Trophoblast cell (in vitro differentiated cells and primary cell): Measurements from ENCODE around the gene PAPPA.

Experiments used
- DNase-seq, 2 donors: peaks; one replicate each; pipeline ENCODE4 v3.0.0-alpha.2; 2016
- H2AFZ ChIP-seq: 2 replicates; pipeline ENCODE4 v1.6.1; 2013; ENCODE audit warnings: low read length, moderate library complexity, mild to moderate bottlenecking; ENCODE audit not compliant: insufficient read depth, poor library complexity
- H2AK5ac ChIP-seq: 2 replicates; pipeline ENCODE4 v1.6.1; 2013; ENCODE audit warnings: mild to moderate bottlenecking, low read length
- H2BK120ac ChIP-seq: 2 replicates; pipeline ENCODE4 v1.6.1; 2013; ENCODE audit warnings: low read length, mild to moderate bottlenecking, moderate library complexity; ENCODE audit not compliant: insufficient read depth, poor library complexity
- H2BK12ac ChIP-seq: 2 replicates; pipeline ENCODE4 v1.6.1; 2013; ENCODE audit warnings: mild to moderate bottlenecking, low read length, moderate library complexity
- H2BK5ac ChIP-seq: 2 replicates; pipeline ENCODE4 v1.6.1; 2013; ENCODE audit warnings: low read length, low read depth, moderate library complexity, mild to moderate bottlenecking; ENCODE audit not compliant: poor library complexity
- H3K14ac ChIP-seq: 2 replicates; pipeline ENCODE4 v1.6.1; 2013; ENCODE audit warnings: mild to moderate bottlenecking, low read length
- H3K18ac ChIP-seq: 2 replicates; pipeline ENCODE4 v1.6.1; 2013; ENCODE audit warnings: mild to moderate bottlenecking, low read length
- H3K23ac ChIP-seq: 2 replicates; pipeline ENCODE4 v1.6.1; 2013; ENCODE audit warnings: low read length
- H3K27ac ChIP-seq: 2 replicates; pipeline ENCODE4 v1.5.1; 2013; ENCODE audit warnings: low read depth, mild to moderate bottlenecking, inconsistent platforms, low read length, moderate library complexity
- H3K27me3 ChIP-seq: 2 replicates; pipeline ENCODE4 v1.6.1; 2013; ENCODE audit warnings: inconsistent platforms, mild to moderate bottlenecking, low read length, moderate library complexity; ENCODE audit not compliant: insufficient read depth
- H3K36me3 ChIP-seq, 2 experiments: 1 replicate in 1 of 2; 2 replicates in 1 of 2; pipeline ENCODE4 v1.6.1; 2013; ENCODE audit warnings: low read length in 2 of 2, mild to moderate bottlenecking in 2 of 2, moderate library complexity in 1 of 2; ENCODE audit not compliant: insufficient read depth in 2 of 2, control insufficient read depth in 1 of 2
- H3K4ac ChIP-seq: 2 replicates; pipeline ENCODE4 v1.6.1; 2013; ENCODE audit warnings: low read depth, mild to moderate bottlenecking, low read length, moderate library complexity
- H3K4me1 ChIP-seq, 2 experiments: 1 replicate in 1 of 2; 2 replicates in 1 of 2; pipeline ENCODE4 v1.6.1; 2013; ENCODE audit warnings: low read length in 2 of 2, mild to moderate bottlenecking in 2 of 2, moderate library complexity in 1 of 2; ENCODE audit not compliant: insufficient read depth in 2 of 2, control insufficient read depth in 1 of 2
- H3K4me2 ChIP-seq: 2 replicates; pipeline ENCODE4 v1.6.1; 2013; ENCODE audit warnings: inconsistent platforms, mild to moderate bottlenecking, low read length, moderate library complexity
- H3K4me3 ChIP-seq: 2 replicates; pipeline ENCODE4 v1.5.1; 2013; ENCODE audit warnings: mild to moderate bottlenecking, low read depth, low read length, inconsistent platforms
- H3K79me1 ChIP-seq: one replicate; pipeline ENCODE4 v1.6.1; 2013; ENCODE audit warnings: low read length
- H3K79me2 ChIP-seq: 2 replicates; pipeline ENCODE4 v1.6.1; 2013; ENCODE audit warnings: low read length, mild to moderate bottlenecking; ENCODE audit not compliant: control insufficient read depth, insufficient read depth, poor library complexity
- H3K9ac ChIP-seq: 2 replicates; pipeline ENCODE4 v1.6.1; 2013; ENCODE audit warnings: mild to moderate bottlenecking, low read length
- H3K9me3 ChIP-seq: 2 replicates; pipeline ENCODE4 v1.6.1; 2013; ENCODE audit warnings: low read depth, mild to moderate bottlenecking, control low read depth, inconsistent platforms, low read length; ENCODE audit not compliant: insufficient read depth
- H4K12ac ChIP-seq: 2 replicates; pipeline ENCODE4 v1.6.1; 2013; ENCODE audit warnings: low read depth, mild to moderate bottlenecking, low read length, moderate library complexity
- H4K8ac ChIP-seq: 2 replicates; pipeline ENCODE4 v1.6.1; 2013; ENCODE audit warnings: low read depth, mild to moderate bottlenecking, low read length, moderate library complexity
- H4K91ac ChIP-seq: one replicate; pipeline ENCODE4 v1.6.1; 2013; ENCODE audit warnings: low read depth, mild to moderate bottlenecking, low read length, moderate library complexity
- WGBS: extraction: QIAGEN DNeasy Blood & Tissue Kit; methylation state at CpG from one replicate; pipeline ENCODE4 v1.1.7; 2013; ENCODE audit warnings: missing lambda C conversion rate; ENCODE audit not compliant: insufficient read length, insufficient coverage; ENCODE audit errors: extremely low coverage; 5-methylcytosine and 5-hydroxymethylcytosine counted together

The PAPPA gene

DNA sequence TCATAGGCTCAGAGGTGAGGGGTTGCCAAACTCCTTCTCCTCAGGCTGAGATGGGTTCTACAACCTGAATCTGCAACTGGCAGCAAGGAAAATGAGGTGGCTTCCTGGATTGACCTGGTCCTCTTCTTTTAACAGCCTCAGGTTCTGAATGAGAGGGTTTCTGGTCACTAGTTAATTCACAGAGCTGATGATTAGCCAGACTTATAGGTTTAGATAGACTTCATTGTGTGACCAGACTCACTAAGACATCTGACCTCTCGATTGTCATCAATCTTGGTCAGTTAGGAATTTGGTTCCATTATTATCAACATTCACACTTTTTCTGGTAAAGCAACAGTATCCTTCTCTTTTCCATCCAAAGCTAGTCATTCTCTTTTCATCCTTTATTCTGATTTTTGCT lies 257.9 kb downstream of the PAPPA start:
- Histone ChIP-seq H3K23ac (no peak overlapping the region), H3K4me2 (no peak overlapping the region), H3K4me3 (no peak overlapping the region), H3K36me3 (no peaks in the 10 kb centered on the region), H3K27ac (no peak overlapping the region), H3K4me1 (no peaks in the 10 kb centered on the region), H3K27me3 (no peaks in the 10 kb centered on the region), H2BK12ac (no peak overlapping the region), H2BK120ac (no peak overlapping the region), H2AFZ (no peak overlapping the region), H3K14ac (no peak overlapping the region), H4K8ac (no peak overlapping the region), H2AK5ac (no peak overlapping the region), H3K79me2 (no peaks in the 10 kb centered on the region), H3K4ac (no peak overlapping the region), H3K9me3 (no peaks in the 10 kb centered on the region), H2BK5ac (no peak overlapping the region), H3K79me1 (no peaks in the 10 kb centered on the region), H3K9ac (no peak overlapping the region), H4K91ac (no peak overlapping the region), H4K12ac (no peak overlapping the region), H3K18ac (no peak overlapping the region)
- WGBS = no CpG with 5 or more reads among the region's 1 CpG
- no peak for DNase-seq

DNA sequence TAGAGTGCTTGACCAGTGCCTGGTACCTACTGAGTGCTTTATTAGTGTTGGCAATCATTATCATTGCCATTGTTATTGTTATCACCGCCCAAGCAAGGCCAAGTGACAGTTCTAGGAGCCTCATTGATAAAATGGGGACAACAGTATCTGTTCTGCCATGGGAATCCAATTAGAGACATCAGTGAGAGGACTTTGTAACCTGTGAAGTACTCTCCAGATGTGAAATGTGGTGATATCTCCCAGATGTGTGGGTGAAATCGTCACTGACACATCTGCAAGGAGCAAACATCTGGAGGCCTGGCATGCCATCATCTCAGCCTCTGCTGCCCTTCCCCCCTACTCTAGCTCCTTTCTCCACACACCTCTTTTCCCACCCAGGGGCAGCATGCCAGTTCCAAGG lies 260.8 kb downstream of the PAPPA start:
- no peak for DNase-seq
- H3K4me3 ChIP-seq = no peak overlapping the region
- no peak overlapping the region for H4K8ac ChIP-seq
- H2BK5ac ChIP-seq = no peak overlapping the region
- no peaks in the 10 kb centered on the region for H3K79me1 ChIP-seq
- H3K36me3 ChIP-seq = no peaks in the 10 kb centered on the region
- no peaks in the 10 kb centered on the region for H3K27me3 ChIP-seq
- H3K18ac ChIP-seq = no peak overlapping the region
- no CpG with 5 or more reads among the region's 2 CpGs for whole genome bisulfite sequencing
- H2BK12ac ChIP-seq = no peak overlapping the region
- H3K79me2 ChIP-seq = no peaks in the 10 kb centered on the region
- no peak overlapping the region for H3K23ac ChIP-seq
- no peak overlapping the region for H3K4ac ChIP-seq
- H4K91ac ChIP-seq = no peak overlapping the region
- no peak overlapping the region for H3K14ac ChIP-seq
- no peak overlapping the region for H2AFZ ChIP-seq
- H2AK5ac ChIP-seq = no peak overlapping the region
- H3K27ac ChIP-seq = no peak overlapping the region
- no peak overlapping the region for H4K12ac ChIP-seq
- no peak overlapping the region for H3K9ac ChIP-seq
- peaks cover 2 to 3% of the 10 kb centered on the region in 2 experiments for H3K4me1 ChIP-seq
- no peak overlapping the region for H2BK120ac ChIP-seq
- no peaks in the 10 kb centered on the region for H3K9me3 ChIP-seq
- no peak overlapping the region for H3K4me2 ChIP-seq

DNA sequence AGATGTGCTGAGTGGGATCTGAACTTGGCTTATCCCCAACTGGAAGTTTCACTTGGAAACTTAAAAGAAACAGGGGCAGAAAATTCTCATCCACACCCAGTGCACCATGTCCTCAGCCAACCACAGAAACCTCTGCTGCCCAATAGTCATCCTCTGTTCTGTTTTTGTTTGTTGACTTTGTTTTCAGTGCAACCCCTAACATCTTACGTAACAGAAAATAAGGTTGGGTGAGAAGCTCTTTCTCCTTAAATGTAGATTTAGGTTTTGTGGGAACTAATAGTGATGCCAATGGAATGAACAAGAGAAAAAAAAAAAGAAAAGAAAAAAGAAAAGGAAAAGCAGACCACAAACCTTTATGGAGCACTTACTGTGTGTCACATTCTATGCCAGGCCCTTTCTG lies 262.8 kb downstream of the PAPPA start:
- no peak overlapping the region for H3K9ac ChIP-seq
- H2BK120ac ChIP-seq = no peak overlapping the region
- H2BK5ac ChIP-seq = no peak overlapping the region
- no peak overlapping the region for H2AFZ ChIP-seq
- H3K18ac ChIP-seq = no peak overlapping the region
- H3K4ac ChIP-seq = no peak overlapping the region
- H3K27me3 ChIP-seq = no peaks in the 10 kb centered on the region
- H2AK5ac ChIP-seq = no peak overlapping the region
- H4K8ac ChIP-seq = no peak overlapping the region
- WGBS = no CpG with 5 or more reads among the region's 1 CpG
- no peak overlapping the region for H3K27ac ChIP-seq
- H4K12ac ChIP-seq = no peak overlapping the region
- H3K23ac ChIP-seq = no peak overlapping the region
- H3K9me3 ChIP-seq = no peaks in the 10 kb centered on the region
- H4K91ac ChIP-seq = no peak overlapping the region
- no peak overlapping the region for H3K4me3 ChIP-seq
- H3K79me1 ChIP-seq = no peaks in the 10 kb centered on the region
- no peak overlapping the region for H3K4me2 ChIP-seq
- H2BK12ac ChIP-seq = no peak overlapping the region
- H3K79me2 ChIP-seq = no peaks in the 10 kb centered on the region
- peaks cover 2 to 3% of the 10 kb centered on the region in 2 experiments for H3K4me1 ChIP-seq
- no peaks in the 10 kb centered on the region for H3K36me3 ChIP-seq
- H3K14ac ChIP-seq = no peak overlapping the region
- DNase-seq = no peak

DNA sequence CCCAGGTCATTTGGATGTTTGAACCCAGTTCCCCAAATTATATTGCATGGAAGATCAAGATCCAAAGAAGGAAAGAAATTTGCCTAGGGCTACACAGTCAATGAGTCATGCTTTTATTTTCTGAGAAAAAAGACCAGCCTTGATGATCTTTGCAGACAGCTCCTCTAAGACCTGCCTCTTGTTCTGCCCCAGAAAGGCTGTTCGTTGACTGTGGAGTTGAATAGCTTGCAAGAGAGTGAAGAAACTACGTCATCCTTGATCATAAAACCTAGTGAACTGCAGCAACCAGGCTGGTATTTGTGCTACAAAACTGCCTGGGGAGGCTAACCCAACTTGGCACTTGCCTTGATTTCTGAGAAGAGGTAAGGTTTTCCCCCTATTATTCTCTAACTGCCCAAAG lies 263.9 kb downstream of the PAPPA start:
- Histone ChIP-seq H4K8ac (no peak overlapping the region), H3K4me1 (peaks cover 2 to 3% of the 10 kb centered on the region in 2 experiments), H2BK5ac (no peak overlapping the region), H2BK12ac (no peak overlapping the region), H2BK120ac (no peak overlapping the region), H3K36me3 (no peaks in the 10 kb centered on the region), H3K27me3 (no peaks in the 10 kb centered on the region), H3K4me2 (no peak overlapping the region), H2AFZ (no peak overlapping the region), H3K18ac (no peak overlapping the region), H3K79me2 (no peaks in the 10 kb centered on the region), H3K9me3 (no peaks in the 10 kb centered on the region), H4K12ac (no peak overlapping the region), H3K9ac (no peak overlapping the region), H4K91ac (no peak overlapping the region), H3K79me1 (no peaks in the 10 kb centered on the region), H3K4me3 (no peak overlapping the region), H3K4ac (no peak overlapping the region), H2AK5ac (no peak overlapping the region), H3K14ac (no peak overlapping the region), H3K23ac (no peak overlapping the region), H3K27ac (no peak overlapping the region)
- DNase-seq = peak in 1 of 2 donors; percentile 37
- no CpG with 5 or more reads among the region's 2 CpGs for WGBS
